Measurements from ENCODE around the gene PEAK1.

- TF ChIP-seq CTCF (conservative IDR thresholded peaks at IDR 0.05; ENCODE audit: low read depth in 2 of 2) (no peak), POLR2AphosphoS5 (IDR thresholded peaks at IDR 0.05; ENCODE audit: low read depth) (no peak), EZH2 (IDR thresholded peaks at IDR 0.05; ENCODE audit: low read depth, unreplicated experiment) (no peak), REST (IDR thresholded peaks at IDR 0.05; ENCODE audit: unreplicated experiment) (no peak), NANOG (IDR thresholded peaks at IDR 0.05; ENCODE audit: borderline replicate concordance) (no peak)
Observed at GRCh38 chr15:77098572-77098971, 321.3 kb downstream of the PEAK1 start.
